ENCODE results near the gene QSOX2.

Gene QSOX2

DNA sequence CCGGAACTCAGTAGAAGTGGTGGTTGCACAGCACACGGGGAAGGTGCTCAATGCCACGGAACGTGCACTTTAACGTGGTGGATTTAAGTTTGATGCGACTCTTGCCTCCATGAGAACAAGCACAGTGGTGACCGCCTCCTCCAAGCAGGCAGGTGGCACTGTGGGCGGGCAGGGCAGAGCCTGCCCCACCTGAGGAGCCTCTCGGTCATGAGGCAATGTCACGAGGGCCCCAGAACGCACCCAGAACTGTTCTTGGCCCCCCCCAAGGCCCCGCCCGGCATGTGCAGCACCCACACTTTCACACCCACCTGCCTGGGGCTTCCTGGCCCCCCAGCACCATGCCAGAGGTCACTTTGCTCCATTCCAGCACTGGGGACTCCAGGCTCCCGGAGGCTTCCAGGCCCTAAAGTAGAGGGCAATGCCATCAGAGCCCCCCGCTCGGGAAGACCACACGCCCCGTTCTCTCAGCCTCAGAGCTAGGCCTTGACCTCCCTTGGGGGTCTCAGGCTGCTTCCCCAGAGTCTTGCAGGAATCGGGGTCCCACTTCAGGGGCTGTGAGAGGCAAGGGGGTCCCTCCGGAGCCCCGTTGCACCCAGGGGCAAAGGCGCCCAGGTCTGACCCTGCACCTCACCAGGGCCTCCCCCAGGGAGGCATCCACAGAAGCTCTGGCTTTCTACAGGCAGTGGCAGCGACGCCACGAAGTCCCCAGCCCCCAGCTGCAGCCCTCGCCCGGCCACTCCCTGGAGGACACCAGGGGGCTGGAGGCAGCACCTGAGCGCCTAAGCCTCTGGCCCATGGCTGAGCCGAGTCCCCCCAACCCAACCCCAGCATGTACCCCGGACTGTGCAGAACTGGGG, 44.3 kb upstream of the QSOX2 start:
- Histone ChIP-seq H3K27ac (ENCODE audit: insufficient read depth, low read depth, low read length, poor library complexity, severe bottlenecking) (no peak overlapping the region), H3K27me3 (ENCODE audit: control insufficient read depth, insufficient read depth, low read length, poor library complexity, severe bottlenecking) (no peaks in the 10 kb centered on the region), H3K4me3 (ENCODE audit: insufficient read depth, low read depth, low read length) (no peak overlapping the region), H3K9me3 (ENCODE audit: control insufficient read depth, low read length) (no peaks in the 10 kb centered on the region), H3K36me3 (ENCODE audit: control insufficient read depth, insufficient read depth, low read length) (no peaks in the 10 kb centered on the region), H3K4me1 (ENCODE audit: control insufficient read depth, insufficient read depth, low read length) (no peaks in the 10 kb centered on the region)
- WGBS, 2 experiments = 93% methylated on average over 30 of the region's 30 CpGs

DNA sequence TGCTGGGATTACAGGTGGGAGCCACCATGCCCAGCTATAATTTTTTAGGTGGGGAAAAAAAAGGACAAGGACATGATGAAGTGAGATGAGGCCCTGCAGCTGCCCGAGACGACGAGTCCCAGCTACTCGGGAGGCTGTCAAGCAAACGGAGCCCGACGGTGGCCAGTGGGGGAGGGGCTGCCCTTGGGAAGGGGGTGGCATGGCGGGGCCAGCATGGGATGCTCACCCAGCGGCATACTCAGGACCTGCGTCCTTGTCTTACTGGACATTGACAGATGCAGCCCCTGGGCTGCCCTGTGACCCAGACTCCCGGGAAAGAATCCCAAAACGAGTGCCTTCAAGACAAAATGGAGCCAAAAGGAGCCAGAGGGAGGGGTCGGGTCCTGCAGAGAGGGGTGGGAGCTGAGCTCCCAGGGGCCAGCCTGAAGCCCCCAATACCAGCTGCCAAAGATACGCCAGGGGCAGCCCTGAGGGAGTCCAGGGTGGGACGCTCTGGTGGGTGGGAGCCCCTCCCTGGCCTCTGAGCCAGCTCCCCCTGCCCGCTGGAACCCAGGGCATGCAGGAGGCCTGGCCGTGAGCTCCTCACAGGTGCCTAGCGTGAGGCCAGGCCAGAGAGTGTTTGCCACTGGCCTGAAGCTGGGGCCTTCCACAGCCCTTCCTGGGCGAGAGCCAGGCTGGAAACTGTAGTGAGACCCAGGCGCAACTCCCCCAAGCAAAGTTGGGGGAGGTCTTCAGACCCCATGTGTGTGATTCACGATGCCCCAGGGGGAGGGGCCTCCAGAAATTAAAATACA, 42.5 kb upstream of the QSOX2 start:
- Histone ChIP-seq H3K36me3 (ENCODE audit: control insufficient read depth, insufficient read depth, low read length) (no peaks in the 10 kb centered on the region), H3K4me3 (ENCODE audit: insufficient read depth, low read depth, low read length) (no peak overlapping the region), H3K9me3 (ENCODE audit: control insufficient read depth, low read length) (no peaks in the 10 kb centered on the region), H3K4me1 (ENCODE audit: control insufficient read depth, insufficient read depth, low read length) (peaks cover 3% of the 10 kb centered on the region), H3K27me3 (ENCODE audit: control insufficient read depth, insufficient read depth, low read length, poor library complexity, severe bottlenecking) (no peaks in the 10 kb centered on the region), H3K27ac (ENCODE audit: insufficient read depth, low read depth, low read length, poor library complexity, severe bottlenecking) (no peak overlapping the region)
- WGBS, 2 experiments = 84 to 88% methylated on average over 21 of the region's 21 CpGs

DNA sequence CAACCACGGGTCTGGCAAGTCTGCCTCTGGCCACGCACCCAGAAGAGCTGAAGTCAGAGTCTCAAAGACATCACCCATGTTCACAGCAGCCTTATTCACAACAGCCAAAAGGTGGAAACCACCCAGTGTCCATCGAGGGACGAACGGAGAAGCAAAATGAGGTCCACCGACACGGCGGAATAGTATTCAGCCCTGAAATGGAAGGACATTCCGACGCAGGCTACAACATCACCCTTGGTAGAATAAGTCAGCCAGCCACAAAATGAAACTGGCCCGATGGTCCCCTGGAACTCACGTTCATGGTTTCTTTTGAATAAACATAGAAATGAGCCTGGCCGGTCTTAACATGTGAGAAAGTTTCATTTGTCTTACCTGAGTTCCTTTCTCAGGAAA, 41.4 kb upstream of the QSOX2 start:
- H3K36me3 ChIP-seq (ENCODE audit: control insufficient read depth, insufficient read depth, low read length) = no peaks in the 10 kb centered on the region
- H3K9me3 ChIP-seq (ENCODE audit: control insufficient read depth, low read length) = no peaks in the 10 kb centered on the region
- 93 to 95% methylated on average over 13 of the region's 13 CpGs for WGBS, 2 experiments
- no peaks in the 10 kb centered on the region for H3K27me3 ChIP-seq (ENCODE audit: control insufficient read depth, insufficient read depth, low read length, poor library complexity, severe bottlenecking)
- H3K27ac ChIP-seq (ENCODE audit: insufficient read depth, low read depth, low read length, poor library complexity, severe bottlenecking) = no peak overlapping the region
- H3K4me1 ChIP-seq (ENCODE audit: control insufficient read depth, insufficient read depth, low read length) = peaks cover 3% of the 10 kb centered on the region
- H3K4me3 ChIP-seq (ENCODE audit: insufficient read depth, low read depth, low read length) = no peak overlapping the region

DNA sequence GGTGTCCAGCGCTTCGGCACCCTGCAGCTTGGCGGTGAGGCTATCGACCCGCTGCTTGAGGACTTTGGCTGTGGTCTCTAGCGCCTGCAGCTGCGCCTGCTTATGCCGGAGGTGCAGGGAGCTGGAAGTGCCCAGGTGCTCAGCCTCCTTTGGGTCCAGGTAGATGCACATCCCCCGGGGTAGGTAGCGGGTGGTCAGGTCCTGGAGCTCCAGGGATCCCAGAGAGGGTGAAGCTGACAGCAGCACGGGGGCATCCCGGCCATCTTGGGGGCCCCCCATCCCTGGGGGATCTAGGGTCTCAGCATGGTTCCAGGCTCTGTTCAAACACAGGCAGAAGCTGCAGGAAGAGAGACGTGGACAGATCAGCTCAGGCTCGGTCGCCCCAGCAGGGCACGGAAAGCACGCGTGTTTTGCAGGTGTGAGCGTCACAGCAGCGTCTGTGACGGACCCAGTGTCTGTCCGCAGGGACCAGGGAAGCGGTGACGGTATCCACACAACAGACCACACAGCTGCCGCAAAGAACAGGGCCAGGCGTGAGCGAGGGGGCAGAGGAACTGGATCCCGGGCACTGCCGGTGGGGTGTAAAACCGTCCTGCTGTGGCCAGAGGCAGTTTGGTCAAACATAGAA, 40.9 kb upstream of the QSOX2 start:
- peaks cover 3% of the 10 kb centered on the region for H3K4me1 ChIP-seq (ENCODE audit: control insufficient read depth, insufficient read depth, low read length)
- no peaks in the 10 kb centered on the region for H3K36me3 ChIP-seq (ENCODE audit: control insufficient read depth, insufficient read depth, low read length)
- 89 to 91% methylated on average over 30 of the region's 30 CpGs for whole genome bisulfite sequencing, 2 experiments
- no peaks in the 10 kb centered on the region for H3K9me3 ChIP-seq (ENCODE audit: control insufficient read depth, low read length)
- no peak overlapping the region for H3K27ac ChIP-seq (ENCODE audit: insufficient read depth, low read depth, low read length, poor library complexity, severe bottlenecking)
- no peaks in the 10 kb centered on the region for H3K27me3 ChIP-seq (ENCODE audit: control insufficient read depth, insufficient read depth, low read length, poor library complexity, severe bottlenecking)
- no peak overlapping the region for H3K4me3 ChIP-seq (ENCODE audit: insufficient read depth, low read depth, low read length)

GRCh38 chr9:136285501-136286358, 40.1 kb upstream of the QSOX2 start:
- 89% methylated on average over 28 of the region's 28 CpGs for WGBS, 2 experiments
- no peaks in the 10 kb centered on the region for H3K27me3 ChIP-seq (ENCODE audit: control insufficient read depth, insufficient read depth, low read length, poor library complexity, severe bottlenecking)
- no peak overlapping the region for H3K27ac ChIP-seq (ENCODE audit: insufficient read depth, low read depth, low read length, poor library complexity, severe bottlenecking)
- H3K9me3 ChIP-seq (ENCODE audit: control insufficient read depth, low read length) = no peaks in the 10 kb centered on the region
- H3K4me3 ChIP-seq (ENCODE audit: insufficient read depth, low read depth, low read length) = no peak overlapping the region
- peaks cover 3% of the 10 kb centered on the region for H3K4me1 ChIP-seq (ENCODE audit: control insufficient read depth, insufficient read depth, low read length)
- H3K36me3 ChIP-seq (ENCODE audit: control insufficient read depth, insufficient read depth, low read length) = no peaks in the 10 kb centered on the region

GRCh38 chr9:136284951-136285350, 39.3 kb upstream of the QSOX2 start:
- H3K27ac ChIP-seq (ENCODE audit: insufficient read depth, low read depth, low read length, poor library complexity, severe bottlenecking) = no peak overlapping the region
- no peaks in the 10 kb centered on the region for H3K36me3 ChIP-seq (ENCODE audit: control insufficient read depth, insufficient read depth, low read length)
- no peaks in the 10 kb centered on the region for H3K9me3 ChIP-seq (ENCODE audit: control insufficient read depth, low read length)
- H3K27me3 ChIP-seq (ENCODE audit: control insufficient read depth, insufficient read depth, low read length, poor library complexity, severe bottlenecking) = no peaks in the 10 kb centered on the region
- no peak overlapping the region for H3K4me3 ChIP-seq (ENCODE audit: insufficient read depth, low read depth, low read length)
- peaks cover 3% of the 10 kb centered on the region for H3K4me1 ChIP-seq (ENCODE audit: control insufficient read depth, insufficient read depth, low read length)
- WGBS, 2 experiments = 94% methylated on average over 19 of the region's 19 CpGs

DNA sequence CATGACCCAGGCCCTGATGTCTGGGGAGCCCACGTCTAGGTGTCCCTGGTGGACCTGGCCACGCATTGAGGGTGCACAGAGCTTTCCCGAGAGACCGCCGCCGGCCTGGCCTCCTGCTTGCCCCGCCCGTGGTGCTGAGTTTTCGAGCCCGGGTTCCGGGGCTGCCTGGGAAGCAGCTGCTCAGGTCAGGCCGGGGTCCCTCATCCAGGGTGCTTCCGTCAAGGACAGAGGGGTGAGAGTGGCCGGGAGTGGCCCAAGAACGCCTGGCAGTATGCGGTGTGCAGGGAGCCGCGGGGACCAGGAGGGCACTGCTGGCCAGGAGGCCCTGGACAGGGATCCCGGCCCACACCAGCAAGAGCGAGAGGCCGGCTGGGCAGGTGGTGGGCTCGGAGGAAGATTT, 38.7 kb upstream of the QSOX2 start:
- WGBS, 2 experiments = 87 to 89% methylated on average over 22 of the region's 22 CpGs
- H3K4me1 ChIP-seq (ENCODE audit: control insufficient read depth, insufficient read depth, low read length) = peaks cover 3% of the 10 kb centered on the region
- no peaks in the 10 kb centered on the region for H3K27me3 ChIP-seq (ENCODE audit: control insufficient read depth, insufficient read depth, low read length, poor library complexity, severe bottlenecking)
- no peaks in the 10 kb centered on the region for H3K36me3 ChIP-seq (ENCODE audit: control insufficient read depth, insufficient read depth, low read length)
- no peaks in the 10 kb centered on the region for H3K9me3 ChIP-seq (ENCODE audit: control insufficient read depth, low read length)
- no peak overlapping the region for H3K4me3 ChIP-seq (ENCODE audit: insufficient read depth, low read depth, low read length)
- H3K27ac ChIP-seq (ENCODE audit: insufficient read depth, low read depth, low read length, poor library complexity, severe bottlenecking) = no peak overlapping the region

- Histone ChIP-seq H3K36me3 (ENCODE audit: control insufficient read depth, insufficient read depth, low read length) (no peaks in the 10 kb centered on the region), H3K4me3 (ENCODE audit: insufficient read depth, low read depth, low read length) (no peak overlapping the region), H3K9me3 (ENCODE audit: control insufficient read depth, low read length) (no peaks in the 10 kb centered on the region), H3K4me1 (ENCODE audit: control insufficient read depth, insufficient read depth, low read length) (peaks cover 3% of the 10 kb centered on the region), H3K27me3 (ENCODE audit: control insufficient read depth, insufficient read depth, low read length, poor library complexity, severe bottlenecking) (no peaks in the 10 kb centered on the region), H3K27ac (ENCODE audit: insufficient read depth, low read depth, low read length, poor library complexity, severe bottlenecking) (no peak overlapping the region)
- WGBS, 2 experiments = 50 to 52% methylated on average over 32 of the region's 32 CpGs
Observed at GRCh38 chr9:136283291-136284235, 38.0 kb upstream of the QSOX2 start.

- H3K27me3 ChIP-seq (ENCODE audit: control insufficient read depth, insufficient read depth, low read length, poor library complexity, severe bottlenecking) = no peaks in the 10 kb centered on the region
- H3K4me3 ChIP-seq (ENCODE audit: insufficient read depth, low read depth, low read length) = no peak overlapping the region
- 90 to 91% methylated on average over 14 of the region's 14 CpGs for whole genome bisulfite sequencing, 2 experiments
- no peaks in the 10 kb centered on the region for H3K36me3 ChIP-seq (ENCODE audit: control insufficient read depth, insufficient read depth, low read length)
- H3K27ac ChIP-seq (ENCODE audit: insufficient read depth, low read depth, low read length, poor library complexity, severe bottlenecking) = no peak overlapping the region
- peaks cover 3% of the 10 kb centered on the region for H3K4me1 ChIP-seq (ENCODE audit: control insufficient read depth, insufficient read depth, low read length)
- no peaks in the 10 kb centered on the region for H3K9me3 ChIP-seq (ENCODE audit: control insufficient read depth, low read length)
Observed at GRCh38 chr9:136282272-136282861, 36.8 kb upstream of the QSOX2 start.

Data from ectodermal cell (in vitro differentiated cells).